ENCODE measurements around the gene MAFG.

- peak; percentile 24; the same call in 1 of the 2 replicates for TF ChIP-seq MAX (CRISPR knock-in tag; IDR thresholded peaks at IDR 0.05)
- no peak for TF ChIP-seq ZBTB5 (IDR thresholded peaks at IDR 0.05)
- no peak for TF ChIP-seq HDAC6 (IDR thresholded peaks at IDR 0.05; ENCODE audit: low read depth, low read length)
- peak; percentile 80; the same call in 1 of the 2 replicates for TF ChIP-seq MEF2A (IDR thresholded peaks at IDR 0.05; ENCODE audit: control insufficient read depth, low read depth, low read length)
- TF ChIP-seq TFAM (CRISPR knock-in tag; conservative IDR thresholded peaks at IDR 0.05) = no peak
- TF ChIP-seq CTCF (IDR thresholded peaks at IDR 0.05 in 2 of 3, conservative IDR thresholded peaks at IDR 0.05 in 1 of 3; ENCODE audit: insufficient read depth in 2 of 3, low read depth in 1 of 3, low read length in 3 of 3) = no peak
- TF ChIP-seq MEIS2 (IDR thresholded peaks at IDR 0.05; ENCODE audit: partially characterized antibody) = no peak
- no peak for TF ChIP-seq ZNF217 (CRISPR knock-in tag; IDR thresholded peaks at IDR 0.05)
- no peak for TF ChIP-seq SIN3A (IDR thresholded peaks at IDR 0.05; ENCODE audit: borderline replicate concordance in 2 of 2, control insufficient read depth in 1 of 2, low read depth in 2 of 2, low read length in 2 of 2)
- TF ChIP-seq TCF3 (CRISPR knock-in tag; IDR thresholded peaks at IDR 0.05) = no peak
- no peak for TF ChIP-seq E2F5 (CRISPR knock-in tag; IDR thresholded peaks at IDR 0.05)
- TF ChIP-seq ELK1 (CRISPR knock-in tag; IDR thresholded peaks at IDR 0.05) = no peak
- no peak for TF ChIP-seq SP2 (IDR thresholded peaks at IDR 0.05; ENCODE audit: extremely low read depth, low read depth, low read length, poor library complexity, severe bottlenecking)
- TF ChIP-seq HMG20A (CRISPR knock-in tag; conservative IDR thresholded peaks at IDR 0.05) = no peak
Measured at GRCh38 chr17:81941484-81942166, 14.1 kb upstream of the MAFG start.
